K562 (cell line): Measurements from ENCODE around the gene C4A. TPM values are rescaled to one million over a fixed set of nuclear protein-coding genes. Genes with fewer than 3 reads are reported as not detected.
A peak's percentile ranks its signal among the peaks of the same experiment; 100 is the strongest.

Experiments
- BRCA1 ChIP-seq, 2 experiments: fragments of 450-650 bp in 1 of 2; sonication (generic) in 1 of 2; formaldehyde crosslinking in 1 of 2; IDR thresholded peaks; 2 replicates each; pipeline versions ENCODE4 v1.5.0 to v1.6.1; 2017 to 2020; ENCODE audit warnings: mild to moderate bottlenecking in 1 of 2, missing genetic modification reagents in 1 of 2
- CHD1 ChIP-seq: fragments of 200-600 bp; sonication (generic); IDR thresholded peaks from one replicate; pipeline ENCODE4 v1.6.1; 2012; ENCODE audit warnings: mild to moderate bottlenecking, moderate library complexity, low read length, inconsistent platforms
- ERF ChIP-seq: fragments of 450-650 bp; formaldehyde crosslinking; IDR thresholded peaks from 2 replicates; pipeline ENCODE4 v1.4.0; 2020; ENCODE audit warnings: mild to moderate bottlenecking, mixed read lengths
- TAF1 ChIP-seq: IDR thresholded peaks from 2 replicates; pipeline ENCODE4 v1.6.1; 2011; ENCODE audit warnings: mild to moderate bottlenecking, low read length, moderate library complexity; ENCODE audit not compliant: insufficient read depth, control insufficient read depth, severe bottlenecking; ENCODE audit errors: extremely low read depth
- ZBTB49 ChIP-seq: sonication (generic); formaldehyde crosslinking; IDR thresholded peaks from 2 replicates; pipeline ENCODE4 v1.8.0; 2022; ENCODE audit warnings: missing genetic modification reagents, mild to moderate bottlenecking, borderline replicate concordance
- ZNF224 ChIP-seq: sonication (generic); formaldehyde crosslinking; IDR thresholded peaks from 2 replicates; pipeline ENCODE4 v1.8.0; 2022; ENCODE audit warnings: mild to moderate bottlenecking, missing genetic modification reagents
- ZNF766 ChIP-seq: fragments of 200-800 bp; sonication (Bioruptor generic); conservative IDR thresholded peaks from 2 replicates; pipeline ENCODE4 v1.6.1; 2016; ENCODE audit warnings: missing genetic modification characterization, missing compliant biosample characterization
- polyA plus RNA-seq, 8 experiments: library from polyadenylated mRNA; depleted of rRNA in 4 of 8; stranded (reverse) in 5 of 8; unstranded in 3 of 8; fragments of >200 nt; fragmentation: Nextera tagmentation in 2 of 8; fragmentation: Illumina TruSeq in 1 of 8; extraction: Ambion mirVana in 2 of 8; extraction: Trizol in 1 of 8; gene quantifications; 2 replicates each; pipeline versions ENCODE4 v1.2.1 to v1.2.3, GENCODE V29; 2011 to 2014; ENCODE audit warnings: inconsistent platforms in 1 of 8, missing spikeins in 1 of 8
- total RNA-seq, 7 experiments: library from RNA; depleted of rRNA in 6 of 7; stranded (reverse); fragments of >200 nt in 6 of 7; fragmentation: Illumina TruSeq in 2 of 7; extraction: Trizol in 2 of 7; gene quantifications; 2 replicates each; pipeline versions ENCODE4 v1.2.1 to v1.2.3, GENCODE V29; 2011 to 2021; ENCODE audit warnings: low replicate concordance in 1 of 7

C4A gene
- total and polyA plus RNA-seq, 9 of the 15 experiments (the other 6 are each of a cell fraction or from before 2014, with no cell fraction given), result 0.27 to 7.6 (median 5.0) TPM

DNA sequence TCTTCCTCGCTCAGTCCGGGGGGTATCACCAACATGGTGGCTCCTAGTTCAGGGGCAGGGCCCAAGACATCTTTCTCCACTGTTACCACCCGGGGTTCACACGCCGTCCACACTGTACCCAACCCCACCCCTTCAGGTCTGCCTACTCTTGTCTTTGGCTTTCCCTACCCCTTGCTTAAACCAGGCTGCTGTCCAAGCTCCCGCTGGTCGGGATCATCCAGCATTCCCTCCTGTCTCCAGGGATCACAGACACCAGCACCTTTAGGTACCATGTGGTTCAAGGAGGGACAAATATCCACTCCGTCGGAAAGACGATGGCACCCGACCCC lies 23.5 kb upstream of the C4A start (continued):
- TF ChIP-seq ZNF224 (CRISPR knock-in tag), result peak; percentile 43; the same call in 1 of the 2 replicates
- no peak for TF ChIP-seq BRCA1 (IDR thresholded peaks at IDR 0.05)
- peak; percentile 97 for TF ChIP-seq BRCA1 (CRISPR knock-in tag; IDR thresholded peaks at IDR 0.05)
- TF ChIP-seq CHD1, result peak; percentile 71
- TF ChIP-seq ERF (CRISPR knock-in tag), result 0 out of 2 replicates have a peak, but pooled peaks have one; percentile 58
- peak; percentile 48; the same call in 1 of the 2 replicates for TF ChIP-seq ZNF766 (CRISPR knock-in tag)
- TF ChIP-seq TAF1, result no peak
- TF ChIP-seq ZBTB49 (CRISPR knock-in tag), result peak; percentile 68; the same call in 1 of the 2 replicates
- TF ChIP-seq, all 486 proteins: peak for 42
